ENCODE data around the gene RGS10. TPM values are rescaled to one million over a fixed set of nuclear protein-coding genes. Genes with fewer than 3 reads are reported as not detected.
"Not testable (repeated sequence)": the region's sequence is repeated elsewhere in the genome, so short reads cannot be mapped to it uniquely, and the experiment has no call there.

The RGS10 gene
- total RNA-seq, 2 donors from 2014 or later, result 7.8 to 10.8 TPM

DNA sequence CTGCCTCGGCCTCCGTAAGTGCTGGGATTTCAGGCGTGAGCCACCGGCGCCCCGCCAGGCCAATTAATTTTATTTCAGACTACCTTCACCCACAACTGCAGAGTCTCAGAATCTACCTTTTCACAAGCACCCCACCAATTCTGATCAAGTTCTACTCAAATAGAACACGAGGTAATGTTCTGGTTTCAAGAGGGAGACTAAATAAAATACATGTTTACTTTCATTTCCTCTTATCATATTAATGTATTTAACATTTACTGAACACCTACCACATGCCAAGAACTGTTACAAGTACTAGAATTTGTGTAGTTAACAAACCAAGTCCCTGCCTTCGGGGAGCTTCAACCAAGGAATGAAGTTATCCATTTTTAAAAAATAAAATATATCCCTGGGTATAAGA, 25.5 kb upstream of the RGS10 start:
- Histone ChIP-seq H3K4me1 (no peaks in the 10 kb centered on the region), H3K36me3 (peaks cover 8% of the 10 kb centered on the region), H3K27ac (no peak overlapping the region), H3K9me3 (no peaks in the 10 kb centered on the region), H3K27me3 (no peaks in the 10 kb centered on the region), H3K4me3 (no peak overlapping the region)
- DNase-seq (ENCODE audit: low spot score), result no peak
- TF ChIP-seq CTCF (IDR thresholded peaks at IDR 0.05), result no peak

GRCh38 chr10:119562097-119562496, 19.6 kb upstream of the RGS10 start:
- no peak for DNase-seq (ENCODE audit: low spot score)
- H3K27me3 ChIP-seq, result no peaks in the 10 kb centered on the region
- no peak overlapping the region for H3K4me3 ChIP-seq
- H3K36me3 ChIP-seq, result no peaks in the 10 kb centered on the region
- H3K9me3 ChIP-seq, result no peaks in the 10 kb centered on the region
- H3K4me1 ChIP-seq, result no peaks in the 10 kb centered on the region
- no peak for TF ChIP-seq CTCF (IDR thresholded peaks at IDR 0.05)
- H3K27ac ChIP-seq, result no peak overlapping the region

DNA sequence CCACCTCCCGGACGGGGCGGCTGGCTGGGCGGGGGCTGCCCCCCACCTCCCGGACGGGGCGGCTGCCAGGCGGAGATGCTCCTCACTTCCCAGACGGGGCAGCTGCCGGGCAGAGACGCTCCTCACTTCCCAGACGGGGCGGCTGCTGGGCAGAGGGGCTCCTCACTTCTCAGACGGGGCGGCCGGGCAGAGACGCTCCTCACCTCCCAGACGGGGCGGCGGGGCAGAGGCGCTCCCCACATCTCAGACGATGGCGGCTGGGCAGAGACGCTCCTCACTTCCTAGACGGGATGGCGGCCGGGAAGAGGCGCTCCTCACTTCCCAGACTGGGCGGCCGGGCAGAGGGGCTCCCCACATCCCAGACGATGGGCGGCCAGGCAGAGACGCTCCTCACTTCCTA, 17.0 kb upstream of the RGS10 start:
- H3K4me1 ChIP-seq; H3K36me3 ChIP-seq; H3K9me3 ChIP-seq; H3K4me3 ChIP-seq; DNase-seq (ENCODE audit: low spot score); H3K27me3 ChIP-seq; H3K27ac ChIP-seq: not testable (repeated sequence)

- H3K4me3 ChIP-seq; H3K27ac ChIP-seq; H3K9me3 ChIP-seq; H3K36me3 ChIP-seq; DNase-seq (ENCODE audit: low spot score); H3K4me1 ChIP-seq; H3K27me3 ChIP-seq: not testable (repeated sequence)
These were observed 13.6 kb upstream of the RGS10 start for GRCh38 chr10:119556081-119556480.

- H3K27ac ChIP-seq, result no peak overlapping the region
- no peaks in the 10 kb centered on the region for H3K27me3 ChIP-seq
- no peaks in the 10 kb centered on the region for H3K9me3 ChIP-seq
- no peak for TF ChIP-seq CTCF (IDR thresholded peaks at IDR 0.05)
- DNase-seq (ENCODE audit: low spot score), result no peak
- H3K4me1 ChIP-seq, result no peaks in the 10 kb centered on the region
- no peak overlapping the region for H3K4me3 ChIP-seq
- no peaks in the 10 kb centered on the region for H3K36me3 ChIP-seq
These were observed 12.8 kb upstream of the RGS10 start for GRCh38 chr10:119555178-119555784.

GRCh38 chr10:119550827-119551226, 8.3 kb upstream of the RGS10 start:
- no peak for TF ChIP-seq CTCF (IDR thresholded peaks at IDR 0.05)
- no peak overlapping the region for H3K27ac ChIP-seq
- no peak overlapping the region for H3K4me3 ChIP-seq
- no peak for DNase-seq (ENCODE audit: low spot score)
- no peaks in the 10 kb centered on the region for H3K27me3 ChIP-seq
- H3K9me3 ChIP-seq, result no peaks in the 10 kb centered on the region
- no peaks in the 10 kb centered on the region for H3K36me3 ChIP-seq
- H3K4me1 ChIP-seq, result no peaks in the 10 kb centered on the region

DNA sequence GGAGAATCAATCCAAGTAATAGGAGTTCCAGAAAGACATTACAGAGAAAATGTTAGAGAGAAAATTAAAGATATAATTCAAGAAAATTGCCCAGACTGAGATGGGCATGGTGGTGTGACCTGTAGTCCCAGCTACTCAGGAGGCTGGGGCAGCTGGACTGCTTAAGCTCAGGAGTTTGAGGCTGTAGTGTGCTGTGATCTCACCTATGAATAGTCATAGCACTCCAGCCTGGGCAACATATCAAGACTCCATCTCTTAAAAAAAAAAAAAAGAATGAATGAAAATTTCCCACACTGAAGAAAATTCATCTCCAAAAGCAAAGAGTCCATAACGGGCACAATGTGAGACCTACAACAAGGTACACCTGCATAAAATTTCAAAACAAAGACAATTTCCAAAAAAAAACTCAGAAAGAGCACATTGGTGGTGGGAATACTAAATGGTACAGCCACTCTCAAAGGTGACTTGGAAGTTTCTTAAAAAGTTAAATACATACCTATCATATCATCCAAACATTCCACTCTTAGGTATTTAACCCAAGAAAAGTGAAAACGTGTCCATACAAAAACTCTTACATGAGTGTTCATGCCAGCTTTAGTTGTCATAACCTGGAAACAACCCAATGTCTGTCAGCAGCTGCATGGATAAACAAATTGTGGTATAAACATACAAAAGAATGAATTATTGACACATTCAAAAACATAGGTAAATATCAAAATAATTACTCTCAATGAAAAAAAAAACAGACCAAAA, 6.9 kb upstream of the RGS10 start:
- TF ChIP-seq CTCF (IDR thresholded peaks at IDR 0.05), result no peak
- no peaks in the 10 kb centered on the region for H3K9me3 ChIP-seq
- H3K4me1 ChIP-seq, result no peaks in the 10 kb centered on the region
- no peak overlapping the region for H3K4me3 ChIP-seq
- no peaks in the 10 kb centered on the region for H3K36me3 ChIP-seq
- no peaks in the 10 kb centered on the region for H3K27me3 ChIP-seq
- H3K27ac ChIP-seq, result no peak overlapping the region
- DNase-seq (ENCODE audit: low spot score), result no peak

Data from right atrium auricular region (tissue), 2 donors.